ENCODE results near the gene TSPAN15.

TSPAN15 gene

GRCh38 chr10:69408318-69409175 is 42.7 kb upstream of the TSPAN15 start:
- peak overlapping the region; percentile 68 for H3K4me3 ChIP-seq (ENCODE audit: low read length, poor library complexity, severe bottlenecking)

GRCh38 chr10:69409176-69409495 is 42.1 kb upstream of the TSPAN15 start:
- Histone ChIP-seq H3K4me2 (ENCODE audit: low read depth, low read length, poor library complexity, severe bottlenecking) (peak overlapping the region; percentile 74), H2AFZ (ENCODE audit: low read length) (peak overlapping the region; percentile 91), H3K36me3 (ENCODE audit: insufficient read depth, low read length) (no peaks in the 10 kb centered on the region), H3K9ac (ENCODE audit: low read depth, low read length, poor library complexity, severe bottlenecking) (peak overlapping the region; percentile 44), H3K9me2 (replicated peaks; ENCODE audit: low read depth, low read length) (no peaks in the 10 kb centered on the region), H3K9me3 (ENCODE audit: insufficient read depth, low read depth, low read length) (no peaks in the 10 kb centered on the region), H3K79me2 (ENCODE audit: insufficient read depth, low read length) (no peaks in the 10 kb centered on the region), H3K4me3 (ENCODE audit: low read length, poor library complexity, severe bottlenecking) (peak overlapping the region; percentile 54), H3K27me3 (ENCODE audit: insufficient read depth, low read length, poor library complexity, severe bottlenecking) (no peaks in the 10 kb centered on the region), H3F3A (ENCODE audit: low read depth) (no peaks in the 10 kb centered on the region), H4K20me1 (ENCODE audit: insufficient read depth, low read length, poor library complexity, severe bottlenecking) (no peaks in the 10 kb centered on the region), H3K4me1 (ENCODE audit: insufficient read depth, low read length, poor library complexity, severe bottlenecking) (peaks cover 22% of the 10 kb centered on the region)
- TF ChIP-seq CTCF (conservative IDR thresholded peaks at IDR 0.05; ENCODE audit: low read length) = no peak
- TF ChIP-seq EZH2phosphoT487 (IDR thresholded peaks at IDR 0.05; ENCODE audit: borderline replicate concordance) = no peak

More at GRCh38 chr10:69408318-69409175, 42.7 kb upstream of the TSPAN15 start:
- Histone ChIP-seq H3K9me2 (replicated peaks; ENCODE audit: low read depth, low read length) (no peaks in the 10 kb centered on the region), H3K27me3 (ENCODE audit: insufficient read depth, low read length, poor library complexity, severe bottlenecking) (no peaks in the 10 kb centered on the region), H2AFZ (ENCODE audit: low read length) (peak overlapping the region; percentile 91), H3K9me3 (ENCODE audit: insufficient read depth, low read depth, low read length) (no peaks in the 10 kb centered on the region), H4K20me1 (ENCODE audit: insufficient read depth, low read length, poor library complexity, severe bottlenecking) (no peaks in the 10 kb centered on the region), H3K79me2 (ENCODE audit: insufficient read depth, low read length) (no peaks in the 10 kb centered on the region), H3F3A (ENCODE audit: low read depth) (no peaks in the 10 kb centered on the region), H3K9ac (ENCODE audit: low read depth, low read length, poor library complexity, severe bottlenecking) (peak overlapping the region; percentile 64), H3K4me1 (ENCODE audit: insufficient read depth, low read length, poor library complexity, severe bottlenecking) (peaks cover 22% of the 10 kb centered on the region), H3K36me3 (ENCODE audit: insufficient read depth, low read length) (no peaks in the 10 kb centered on the region), H3K4me2 (ENCODE audit: low read depth, low read length, poor library complexity, severe bottlenecking) (peak overlapping the region; percentile 83)
- TF ChIP-seq CTCF (conservative IDR thresholded peaks at IDR 0.05; ENCODE audit: low read length) = peak; percentile 45
- TF ChIP-seq EZH2phosphoT487 (IDR thresholded peaks at IDR 0.05; ENCODE audit: borderline replicate concordance) = no peak

- H4K20me1 ChIP-seq (ENCODE audit: insufficient read depth, low read length, poor library complexity, severe bottlenecking) = no peaks in the 10 kb centered on the region
- no peak overlapping the region for H3K4me2 ChIP-seq (ENCODE audit: low read depth, low read length, poor library complexity, severe bottlenecking)
- no peaks in the 10 kb centered on the region for H3K36me3 ChIP-seq (ENCODE audit: insufficient read depth, low read length)
These were observed 41.3 kb upstream of the TSPAN15 start for GRCh38 chr10:69409968-69410367.

More at GRCh38 chr10:69409968-69410367, 41.3 kb upstream of the TSPAN15 start:
- Histone ChIP-seq H3K9me3 (ENCODE audit: insufficient read depth, low read depth, low read length) (no peaks in the 10 kb centered on the region), H3K9me2 (replicated peaks; ENCODE audit: low read depth, low read length) (no peaks in the 10 kb centered on the region), H3K4me1 (ENCODE audit: insufficient read depth, low read length, poor library complexity, severe bottlenecking) (peaks cover 22% of the 10 kb centered on the region), H3K4me3 (ENCODE audit: low read length, poor library complexity, severe bottlenecking) (no peak overlapping the region), H3K9ac (ENCODE audit: low read depth, low read length, poor library complexity, severe bottlenecking) (no peak overlapping the region), H3K79me2 (ENCODE audit: insufficient read depth, low read length) (no peaks in the 10 kb centered on the region), H3F3A (ENCODE audit: low read depth) (no peaks in the 10 kb centered on the region), H2AFZ (ENCODE audit: low read length) (no peak overlapping the region), H3K27me3 (ENCODE audit: insufficient read depth, low read length, poor library complexity, severe bottlenecking) (no peaks in the 10 kb centered on the region)
- TF ChIP-seq CTCF (conservative IDR thresholded peaks at IDR 0.05; ENCODE audit: low read length) = no peak
- TF ChIP-seq EZH2phosphoT487 (IDR thresholded peaks at IDR 0.05; ENCODE audit: borderline replicate concordance) = no peak
